KMS-11 (cell line): ENCODE results near the gene PRKCH.

Experiments
- H2AFZ ChIP-seq: fragments of 200-600 bp; sonication (generic); 2 replicates; pipeline ENCODE4 v1.6.1; 2016; ENCODE audit warnings: antibody characterized with exemption, mixed run types, low read depth
- H3K27ac ChIP-seq: fragments of 200-600 bp; sonication (generic); 2 replicates; pipeline ENCODE4 v1.6.1; 2016; ENCODE audit warnings: mild to moderate bottlenecking, mixed run types
- H3K27me3 ChIP-seq: fragments of 200-600 bp; sonication (generic); 2 replicates; pipeline ENCODE4 v1.6.1; 2017; ENCODE audit warnings: mild to moderate bottlenecking, low read depth, mixed run types, moderate library complexity; ENCODE audit not compliant: insufficient read depth
- H3K36me3 ChIP-seq: fragments of 200-600 bp; sonication (generic); 2 replicates; pipeline ENCODE4 v1.6.1; 2017; ENCODE audit warnings: mild to moderate bottlenecking, mixed run types; ENCODE audit not compliant: insufficient read depth
- H3K4me1 ChIP-seq: fragments of 200-600 bp; sonication (generic); 2 replicates; pipeline ENCODE4 v1.6.1; 2016; ENCODE audit warnings: mild to moderate bottlenecking, low read depth, mixed run types; ENCODE audit not compliant: poor library complexity, severe bottlenecking
- H3K4me2 ChIP-seq: fragments of 200-600 bp; sonication (generic); 2 replicates; pipeline ENCODE4 v1.7.0; 2016; ENCODE audit warnings: mild to moderate bottlenecking, mixed run types
- H3K4me3 ChIP-seq: fragments of 200-600 bp; sonication (generic); IDR thresholded peaks from 2 replicates; pipeline ENCODE4 v1.6.1; 2017; ENCODE audit warnings: low read depth, low read length, mixed read lengths; ENCODE audit not compliant: insufficient read depth
- H3K79me2 ChIP-seq: fragments of 200-600 bp; sonication (generic); 2 replicates; pipeline ENCODE4 v1.6.1; 2016; ENCODE audit warnings: low read depth, mixed run types; ENCODE audit not compliant: insufficient read depth
- H3K9ac ChIP-seq: fragments of 200-600 bp; sonication (generic); 2 replicates; pipeline ENCODE4 v1.6.1; 2016; ENCODE audit warnings: mild to moderate bottlenecking, mixed run types
- H4K20me1 ChIP-seq: fragments of 200-600 bp; sonication (generic); 2 replicates; pipeline ENCODE4 v1.6.1; 2016; ENCODE audit warnings: mild to moderate bottlenecking, mixed run types; ENCODE audit not compliant: insufficient read depth
- TF ChIP-seq, protein P1 (sequence below): fragments of 200-600 bp; sonication (generic); conservative IDR thresholded peaks from 2 replicates; pipeline ENCODE4 v1.6.1; 2017; ENCODE audit warnings: low read depth, mild to moderate bottlenecking, antibody characterized with exemption, low read length, moderate library complexity, mixed read lengths

PRKCH gene

DNA sequence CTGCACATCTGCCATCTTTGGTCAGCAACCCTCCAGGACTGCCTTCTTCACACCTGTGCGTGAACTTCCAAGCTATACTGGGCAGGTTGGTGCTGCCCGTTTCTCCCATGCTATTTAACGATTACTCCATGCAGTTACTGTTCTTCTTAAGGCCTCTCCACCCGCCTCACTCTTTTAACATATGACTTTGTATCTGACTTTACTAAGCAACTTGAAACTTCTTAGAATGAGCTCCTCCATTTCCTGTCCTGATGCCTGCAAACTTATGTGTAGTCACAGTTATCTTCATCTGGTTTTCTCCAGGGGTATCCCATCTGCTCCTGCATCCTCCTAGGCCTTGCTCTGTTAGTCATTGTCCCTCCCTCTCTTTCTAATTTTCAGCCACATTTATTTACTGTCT lies 35.7 kb downstream of the PRKCH start:
- no peak overlapping the region for H3K9ac ChIP-seq
- TF ChIP-seq, protein P1, sequence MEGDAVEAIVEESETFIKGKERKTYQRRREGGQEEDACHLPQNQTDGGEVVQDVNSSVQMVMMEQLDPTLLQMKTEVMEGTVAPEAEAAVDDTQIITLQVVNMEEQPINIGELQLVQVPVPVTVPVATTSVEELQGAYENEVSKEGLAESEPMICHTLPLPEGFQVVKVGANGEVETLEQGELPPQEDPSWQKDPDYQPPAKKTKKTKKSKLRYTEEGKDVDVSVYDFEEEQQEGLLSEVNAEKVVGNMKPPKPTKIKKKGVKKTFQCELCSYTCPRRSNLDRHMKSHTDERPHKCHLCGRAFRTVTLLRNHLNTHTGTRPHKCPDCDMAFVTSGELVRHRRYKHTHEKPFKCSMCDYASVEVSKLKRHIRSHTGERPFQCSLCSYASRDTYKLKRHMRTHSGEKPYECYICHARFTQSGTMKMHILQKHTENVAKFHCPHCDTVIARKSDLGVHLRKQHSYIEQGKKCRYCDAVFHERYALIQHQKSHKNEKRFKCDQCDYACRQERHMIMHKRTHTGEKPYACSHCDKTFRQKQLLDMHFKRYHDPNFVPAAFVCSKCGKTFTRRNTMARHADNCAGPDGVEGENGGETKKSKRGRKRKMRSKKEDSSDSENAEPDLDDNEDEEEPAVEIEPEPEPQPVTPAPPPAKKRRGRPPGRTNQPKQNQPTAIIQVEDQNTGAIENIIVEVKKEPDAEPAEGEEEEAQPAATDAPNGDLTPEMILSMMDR, result no peak
- H3K27ac ChIP-seq, result no peak overlapping the region
- H2AFZ ChIP-seq, result no peak overlapping the region
- no peaks in the 10 kb centered on the region for H3K27me3 ChIP-seq
- no peaks in the 10 kb centered on the region for H3K36me3 ChIP-seq
- no peaks in the 10 kb centered on the region for H4K20me1 ChIP-seq
- H3K79me2 ChIP-seq, result no peaks in the 10 kb centered on the region
- H3K4me1 ChIP-seq, result no peaks in the 10 kb centered on the region
- H3K4me2 ChIP-seq, result no peak overlapping the region
- no peak overlapping the region for H3K4me3 ChIP-seq

DNA sequence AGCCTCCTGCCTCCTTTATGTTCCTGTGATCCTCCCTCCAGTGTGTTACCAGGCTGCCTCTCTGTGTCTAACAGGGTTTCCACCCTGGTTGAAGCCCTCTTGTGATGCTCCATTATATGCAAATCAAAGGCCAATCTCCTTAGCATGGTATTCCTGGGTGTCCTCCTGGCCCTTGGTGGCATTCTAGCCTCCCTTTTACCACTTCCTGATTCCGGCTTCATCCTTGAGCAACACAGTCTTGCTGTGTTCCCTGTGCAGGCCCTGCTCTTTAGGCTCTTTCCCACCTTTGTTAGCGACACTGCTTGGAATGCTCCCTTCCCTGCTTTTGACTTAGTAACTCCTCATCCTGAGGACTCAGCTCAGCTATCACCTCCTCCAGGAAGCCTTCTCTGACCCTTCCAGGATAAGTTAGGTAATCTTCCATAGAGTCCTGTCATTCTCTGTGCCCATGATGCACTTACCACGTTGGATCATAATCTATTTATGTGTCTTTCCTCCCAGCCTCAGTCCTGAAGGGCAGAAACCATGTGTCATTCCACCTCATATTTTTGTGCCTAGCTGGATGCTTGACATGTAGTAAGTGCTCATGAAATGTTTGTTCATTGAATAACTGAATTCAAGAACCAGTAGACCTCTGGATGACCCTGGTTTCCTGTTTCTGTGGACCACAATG lies 37.3 kb downstream of the PRKCH start:
- Histone ChIP-seq H3K27me3 (no peaks in the 10 kb centered on the region), H2AFZ (no peak overlapping the region), H4K20me1 (no peaks in the 10 kb centered on the region), H3K27ac (no peak overlapping the region), H3K36me3 (no peaks in the 10 kb centered on the region), H3K9ac (no peak overlapping the region), H3K4me1 (no peaks in the 10 kb centered on the region), H3K79me2 (no peaks in the 10 kb centered on the region), H3K4me2 (no peak overlapping the region), H3K4me3 (no peak overlapping the region)
- TF ChIP-seq, protein P1, result no peak

DNA sequence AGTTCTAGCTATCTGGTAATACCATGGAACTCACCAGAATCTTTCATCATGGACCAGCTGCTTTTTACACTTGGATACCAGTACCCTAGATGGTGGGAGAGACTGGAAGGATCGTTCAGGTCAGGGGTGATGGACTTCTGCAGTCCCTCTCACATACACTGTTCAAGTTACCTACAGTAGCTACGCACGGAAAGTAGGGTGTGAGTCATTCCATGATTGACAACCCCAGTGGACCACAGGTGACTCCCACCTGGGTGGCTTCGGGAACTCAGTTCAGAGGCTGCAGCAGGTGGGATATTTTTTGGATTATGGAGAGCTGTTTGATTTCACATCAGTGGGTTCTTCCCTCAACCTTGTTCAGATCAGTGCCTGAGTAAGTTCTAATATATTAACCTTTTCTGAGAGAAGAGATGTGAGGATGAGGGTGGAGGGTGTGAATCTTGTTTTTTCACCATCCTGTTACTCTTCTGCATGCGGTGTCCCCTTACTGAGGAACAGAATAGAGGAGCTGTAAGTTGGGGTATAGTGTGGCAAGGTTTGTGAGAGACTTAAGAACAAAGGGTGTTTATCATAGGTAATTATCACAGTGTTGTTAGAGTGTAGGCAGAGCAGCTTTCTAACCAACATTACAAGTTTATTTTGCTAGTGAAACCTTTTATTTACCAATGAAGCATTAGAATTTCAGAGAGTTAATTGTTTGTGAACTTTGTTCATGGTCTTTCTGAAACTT lies 39.6 kb downstream of the PRKCH start:
- Histone ChIP-seq H4K20me1 (no peaks in the 10 kb centered on the region), H2AFZ (no peak overlapping the region), H3K36me3 (no peaks in the 10 kb centered on the region), H3K9ac (no peak overlapping the region), H3K4me2 (no peak overlapping the region), H3K4me3 (no peak overlapping the region), H3K27ac (no peak overlapping the region), H3K79me2 (no peaks in the 10 kb centered on the region), H3K4me1 (no peaks in the 10 kb centered on the region), H3K27me3 (no peaks in the 10 kb centered on the region)
- TF ChIP-seq, protein P1, result no peak

DNA sequence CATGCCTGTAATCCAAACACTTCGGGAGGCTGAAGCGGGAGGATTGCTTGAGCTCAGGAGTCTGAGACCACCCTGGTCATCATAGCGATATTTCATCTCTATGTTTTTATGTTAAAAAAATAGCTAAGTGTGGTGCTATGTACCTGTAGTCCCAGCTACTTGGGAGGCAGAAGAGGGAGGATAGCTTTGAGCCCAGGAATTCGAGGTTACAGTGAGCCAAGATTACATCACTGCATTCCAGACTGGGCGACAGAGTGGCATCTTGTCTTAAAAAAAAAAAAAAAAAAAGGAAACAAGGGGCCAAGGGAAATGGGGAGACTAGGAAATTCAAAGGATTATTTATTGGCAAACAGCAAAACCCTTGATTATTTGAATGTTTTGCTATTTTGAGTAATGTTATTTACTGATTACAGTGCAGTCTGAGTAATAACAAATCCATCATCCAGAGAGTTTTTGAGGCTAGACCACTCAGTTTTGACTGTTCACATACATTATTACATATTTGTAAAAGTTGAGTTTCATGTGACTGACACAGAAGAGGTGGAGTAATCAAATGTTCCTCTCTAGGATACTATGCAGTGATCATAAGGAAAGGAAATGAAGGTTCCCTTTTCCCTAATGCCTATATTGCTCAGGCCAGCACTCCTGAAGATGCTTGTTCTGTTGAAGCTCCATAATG lies 40.8 kb downstream of the PRKCH start:
- no peaks in the 10 kb centered on the region for H3K79me2 ChIP-seq
- no peaks in the 10 kb centered on the region for H3K4me1 ChIP-seq

More for the DNA sequence above, 40.8 kb downstream of the PRKCH start:
- no peaks in the 10 kb centered on the region for H3K36me3 ChIP-seq
- H3K4me3 ChIP-seq, result no peak overlapping the region
- TF ChIP-seq, protein P1, result no peak
- no peak overlapping the region for H3K9ac ChIP-seq
- H2AFZ ChIP-seq, result no peak overlapping the region
- H4K20me1 ChIP-seq, result no peaks in the 10 kb centered on the region
- H3K27me3 ChIP-seq, result no peaks in the 10 kb centered on the region
- no peak overlapping the region for H3K4me2 ChIP-seq
- H3K27ac ChIP-seq, result no peak overlapping the region
